Erythroblast (primary cell): ENCODE results near the gene TALDO1.

ENCODE experiments used
- GATA1 ChIP-seq: IDR thresholded peaks from 2 replicates; pipeline ENCODE4 v1.6.1; 2011; ENCODE audit warnings: low read depth, mild to moderate bottlenecking, control low read depth, low read length, moderate library complexity
- POLR2A ChIP-seq: IDR thresholded peaks from 2 replicates; pipeline ENCODE4 v1.6.1; 2011; ENCODE audit warnings: mild to moderate bottlenecking, low read length

DNA sequence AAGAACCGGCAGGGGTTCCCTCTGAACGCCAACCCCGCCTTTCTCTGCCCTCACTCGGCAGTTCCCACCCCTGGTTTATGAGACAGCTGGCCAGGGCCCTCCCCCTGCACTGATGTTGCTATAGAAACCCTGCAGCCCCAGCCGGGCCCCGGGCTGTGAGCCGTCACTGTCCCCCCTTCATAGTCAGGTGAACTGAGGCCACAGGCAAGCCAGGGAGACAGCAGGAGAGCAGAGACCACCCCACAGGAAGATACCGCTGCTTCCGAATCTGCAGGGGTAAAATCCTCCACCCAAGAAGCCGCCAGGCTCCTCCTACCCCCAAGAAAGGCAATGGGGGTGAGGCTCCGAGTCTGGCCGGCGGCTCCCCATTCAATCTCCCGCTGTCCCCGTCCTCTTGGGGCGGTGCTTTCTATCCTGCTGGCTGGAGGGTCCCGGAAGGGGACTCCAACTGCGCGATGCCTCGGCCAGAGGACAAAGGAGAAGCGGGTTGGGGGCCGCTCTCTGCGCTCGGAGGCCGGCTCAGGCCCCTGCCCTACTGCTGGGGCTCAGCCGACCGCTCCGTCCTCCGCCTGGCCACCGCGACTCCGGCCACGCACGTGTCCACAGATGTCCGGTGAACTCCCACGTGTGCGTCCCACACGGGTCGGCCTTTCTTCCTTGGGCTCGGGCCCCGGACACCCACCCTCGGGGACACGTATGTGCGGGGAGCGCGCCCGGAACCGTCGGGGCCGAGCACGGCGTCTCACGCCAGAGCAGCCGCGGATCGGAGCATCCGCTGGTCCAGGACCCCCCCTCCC, 50.2 kb downstream of the TALDO1 start:
- TF ChIP-seq POLR2A (peak; percentile 29), GATA1 (no peak)
